Spleen (tissue), 11 donors: Measurements from ENCODE around the gene DMAC2. TPM values are rescaled to one million over a fixed set of nuclear protein-coding genes. Genes with fewer than 3 reads are reported as not detected.

ENCODE experiments used
- DNase-seq: peaks from one replicate; pipeline ENCODE4 v3.0.0-alpha.2; 2020
- H3K27ac ChIP-seq, 8 donors: fragments of 200-600 bp; sonication (generic) in 7 of 8; 1 replicate in 4 of 8; 2 replicates in 4 of 8; pipeline versions ENCODE4 v1.5.0 to v1.8.0; 2016 to 2021; ENCODE audit warnings: inconsistent platforms in 4 of 8, mild to moderate bottlenecking in 4 of 8, moderate library complexity in 1 of 8
- H3K27me3 ChIP-seq, 7 donors: fragments of 200-600 bp; sonication (generic) in 6 of 7; replicated peaks in 1 of 7; 1 replicate in 4 of 7; 2 replicates in 3 of 7; pipeline versions ENCODE4 v1.5.0 to v1.8.0; 2016 to 2021; ENCODE audit warnings: inconsistent platforms in 3 of 7, mild to moderate bottlenecking in 1 of 7
- H3K36me3 ChIP-seq, 6 donors: fragments of 200-600 bp; sonication (generic) in 5 of 6; 1 replicate in 4 of 6; 2 replicates in 2 of 6; pipeline versions ENCODE4 v1.5.0 to v1.8.0; 2016 to 2021; ENCODE audit warnings: inconsistent platforms in 2 of 6
- H3K4me1 ChIP-seq, 6 donors: fragments of 200-600 bp; sonication (generic) in 5 of 6; 1 replicate in 3 of 6; 2 replicates in 3 of 6; pipeline versions ENCODE4 v1.5.0 to v1.8.0; 2016 to 2021; ENCODE audit warnings: inconsistent platforms in 3 of 6
- H3K4me3 ChIP-seq, 8 donors: fragments of 200-600 bp; sonication (generic) in 7 of 8; 1 replicate in 4 of 8; 2 replicates in 4 of 8; pipeline versions ENCODE4 v1.5.0 to v1.8.0; 2016 to 2021; ENCODE audit warnings: inconsistent platforms in 4 of 8, mild to moderate bottlenecking in 4 of 8, moderate library complexity in 2 of 8
- H3K9me3 ChIP-seq, 8 donors: fragments of 200-600 bp; sonication (generic) in 7 of 8; 1 replicate in 4 of 8; 2 replicates in 4 of 8; pipeline versions ENCODE4 v1.5.0 to v1.8.0; 2016 to 2021; ENCODE audit warnings: inconsistent platforms in 4 of 8
- CTCF ChIP-seq, 11 experiments: fragments of 200-600 bp in 7 of 11; fragments of 450-650 bp in 4 of 11; sonication (generic) in 4 of 11; IDR thresholded peaks in 8 of 11; conservative IDR thresholded peaks in 3 of 11; 1 replicate in 7 of 11; 2 replicates in 4 of 11; pipeline versions ENCODE4 v1.4.0 to v1.8.0; 2016 to 2021; ENCODE audit warnings: antibody characterized with exemption in 11 of 11, inconsistent platforms in 4 of 11, mild to moderate bottlenecking in 1 of 11
- POLR2A ChIP-seq, 3 donors: fragments of 450-650 bp; IDR thresholded peaks; one replicate each; pipeline ENCODE4 v1.5.1; 2017; ENCODE audit warnings: antibody characterized with exemption in 3 of 3, mild to moderate bottlenecking in 1 of 3
- POLR2AphosphoS5 ChIP-seq, 3 donors: sonication (generic); formaldehyde crosslinking; IDR thresholded peaks; one replicate each; pipeline ENCODE4 v1.5.1; 2017; ENCODE audit warnings: antibody characterized with exemption in 3 of 3
- WGBS, 5 donors: extraction: QIAGEN DNeasy Blood & Tissue Kit in 3 of 5; methylation state at CpG; one replicate each; pipeline versions ENCODE4 v1.1.5 to v1.1.7; 2013 to 2018; 5-methylcytosine and 5-hydroxymethylcytosine counted together
- intact Hi-C: fragments of 100-400 bp; cut with DNase I; formaldehyde crosslinking; loops from one replicate; pipeline ENCODE4 v1.15.0; 2023; ENCODE audit warnings: low total_unique reads
- polyA plus RNA-seq, 3 donors: library from polyadenylated mRNA; stranded (reverse); fragments of 200-250 nt; gene quantifications; one replicate each; pipeline ENCODE4 v1.2.1, GENCODE V29; 2013
- total RNA-seq, 7 donors: library from RNA; depleted of rRNA in 3 of 7; stranded (reverse); fragments of >200 nt in 3 of 7; fragmentation: NEBNext Ultra II Directional in 4 of 7; extraction: Animal tissue kit (Norgen Biotek cat#: 25700) in 4 of 7; gene quantifications; one replicate each; pipeline versions ENCODE4 v1.1.0 to v1.2.1, GENCODE V29; 2016 to 2021
- donor health status: healthy with polysubstance abuse.
- donor health status: DM: no; HTN: no; CAD: no; lungs with moderate emphysema.
- donor health status: DM: no; HTN: no; CAD: no.
- donor health status: Bipolar disorder and iron deficiency.
- donor health status: healthy.
- donor health status: DM: no; HTN: no; CAD: no.
- donor health status: DM: yes; HTN: yes; CAD: no.

Gene DMAC2
- total and polyA plus RNA-seq, 10 donors = 19.2 to 36.5 (median 30.1) TPM

GRCh38 chr19:41402010-41402409, 37.7 kb downstream of the DMAC2 start:
- H3K27ac ChIP-seq = no peak overlapping the region
- H3K4me1 ChIP-seq = peaks cover 12 to 79% (median 39%) of the 10 kb centered on the region in 6 donors
- DNase-seq = no peak
- no peak for TF ChIP-seq POLR2A (IDR thresholded peaks at IDR 0.05)
- no peak for TF ChIP-seq POLR2AphosphoS5 (IDR thresholded peaks at IDR 0.05)
- TF ChIP-seq CTCF (IDR thresholded peaks at IDR 0.05 in 8 of 11, conservative IDR thresholded peaks at IDR 0.05 in 3 of 11) = no peak
- H3K4me3 ChIP-seq = no peak overlapping the region
- no peaks in the 10 kb centered on the region for H3K27me3 ChIP-seq
- peaks cover 0 to 34% (median 2%) of the 10 kb centered on the region in 6 donors for H3K36me3 ChIP-seq
- no peaks in the 10 kb centered on the region for H3K9me3 ChIP-seq
- intact Hi-C loops = no loop called here
- 79 to 88% (median 80%) methylated on average over 3 of the region's 3 CpGs for WGBS, 5 donors

- TF ChIP-seq POLR2AphosphoS5 (IDR thresholded peaks at IDR 0.05) = no peak
- no peak for TF ChIP-seq POLR2A (IDR thresholded peaks at IDR 0.05)
- no peak for TF ChIP-seq CTCF (IDR thresholded peaks at IDR 0.05 in 8 of 11, conservative IDR thresholded peaks at IDR 0.05 in 3 of 11)
- intact Hi-C loops = no loop called here
- WGBS, 5 donors = 67 to 73% (median 69%) methylated on average over 4 of the region's 4 CpGs
- Histone ChIP-seq H3K9me3 (no peaks in the 10 kb centered on the region), H3K4me3 (no peak overlapping the region), H3K27ac (no peak overlapping the region), H3K4me1 (peaks cover 14 to 79% (median 42%) of the 10 kb centered on the region in 6 donors), H3K27me3 (no peaks in the 10 kb centered on the region), H3K36me3 (peaks cover 0 to 34% (median 2%) of the 10 kb centered on the region in 6 donors)
- no peak for DNase-seq
These were observed 38.2 kb downstream of the DMAC2 start for GRCh38 chr19:41401483-41401882.

GRCh38 chr19:41399525-41399924, 40.2 kb downstream of the DMAC2 start:
- intact Hi-C loops = no loop called here
- WGBS, 5 donors = 85 to 97% (median 90%) methylated on average over 2 of the region's 2 CpGs

GRCh38 chr19:41399091-41399490, 40.6 kb downstream of the DMAC2 start:
- no peaks in the 10 kb centered on the region for H3K9me3 ChIP-seq
- H3K36me3 ChIP-seq = peaks cover 0 to 30% (median 2%) of the 10 kb centered on the region in 6 donors
- 82 to 90% (median 87%) methylated on average over 3 of the region's 3 CpGs for WGBS, 5 donors
- H3K27ac ChIP-seq = no peak overlapping the region
- no peak for DNase-seq
- intact Hi-C loops = no loop called here
- peak overlapping the region in 4 of 8 donors; percentile 69 to 94 (median 84) for H3K4me3 ChIP-seq
- no peak for TF ChIP-seq POLR2A (IDR thresholded peaks at IDR 0.05)
- no peak for TF ChIP-seq CTCF (IDR thresholded peaks at IDR 0.05 in 8 of 11, conservative IDR thresholded peaks at IDR 0.05 in 3 of 11)
- TF ChIP-seq POLR2AphosphoS5 (IDR thresholded peaks at IDR 0.05) = no peak
- peaks cover 14 to 83% (median 48%) of the 10 kb centered on the region in 6 donors for H3K4me1 ChIP-seq
- no peaks in the 10 kb centered on the region for H3K27me3 ChIP-seq

More at GRCh38 chr19:41399525-41399924, 40.2 kb downstream of the DMAC2 start:
- TF ChIP-seq POLR2AphosphoS5 (IDR thresholded peaks at IDR 0.05) (no peak), CTCF (IDR thresholded peaks at IDR 0.05 in 8 of 11, conservative IDR thresholded peaks at IDR 0.05 in 3 of 11) (no peak), POLR2A (IDR thresholded peaks at IDR 0.05) (no peak)
- H3K27me3 ChIP-seq = no peaks in the 10 kb centered on the region
- DNase-seq = no peak
- peaks cover 14 to 79% (median 46%) of the 10 kb centered on the region in 6 donors for H3K4me1 ChIP-seq
- no peak overlapping the region for H3K27ac ChIP-seq
- peaks cover 0 to 34% (median 2%) of the 10 kb centered on the region in 6 donors for H3K36me3 ChIP-seq
- H3K4me3 ChIP-seq = no peak overlapping the region
- H3K9me3 ChIP-seq = no peaks in the 10 kb centered on the region
